ENCODE results near the gene PCIF1. TPM values are rescaled to one million over a fixed set of nuclear protein-coding genes. Genes with fewer than 3 reads are reported as not detected.

Gene PCIF1
- total RNA-seq, 1 donor from 2014 or later: 55.7 TPM

DNA sequence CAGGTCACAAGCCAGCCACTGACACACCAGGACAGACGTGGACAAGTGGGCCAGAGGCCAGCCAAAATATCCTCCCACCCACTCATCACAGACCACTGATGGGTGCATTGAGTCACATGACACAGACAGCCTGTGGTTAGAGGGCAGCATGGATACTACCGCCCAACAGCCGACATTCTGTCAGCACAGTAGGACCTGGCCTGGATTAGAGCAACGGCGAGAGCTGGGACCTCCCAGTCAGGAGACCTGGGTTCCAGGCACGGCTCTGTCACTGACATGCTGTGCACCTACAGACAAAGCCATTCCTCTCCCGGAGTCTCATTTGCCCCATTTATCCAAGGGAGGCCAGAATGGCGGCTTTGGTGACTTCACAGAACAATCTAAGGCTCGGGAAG, 29.5 kb downstream of the PCIF1 start:
- Mint-ChIP-seq H3K4me1 (peaks cover 23% of the 10 kb centered on the region), H3K4me3 (no peak overlapping the region), H3K36me3 (ENCODE audit: low read depth) (peaks cover 85% of the 10 kb centered on the region), H3K27me3 (no peaks in the 10 kb centered on the region), H3K27ac (no peak overlapping the region), H3K9me3 (no peaks in the 10 kb centered on the region)
- intact Hi-C loops (cut with micrococcal nuclease): no loop called here
- no peak for ATAC-seq (ENCODE audit: low read depth)
- ChIA-PET POLR2A (interaction anchor here (1.0 kb wide), 1 partner anchor 11 kb away, joined by 3 read pairs; no protein-coding TSS in a partner anchor), CTCF (interaction anchor here (4.5 kb wide), 1 partner anchor 165 kb away, joined by 26 read pairs; no protein-coding TSS in a partner anchor)
- TF ChIP-seq CTCF (IDR thresholded peaks at IDR 0.05): no peak
- no peak for DNase-seq

- no peaks in the 10 kb centered on the region for H3K27me3 Mint-ChIP-seq
- peaks cover 83% of the 10 kb centered on the region for H3K36me3 Mint-ChIP-seq (ENCODE audit: low read depth)
- H3K27ac Mint-ChIP-seq: peak overlapping the region; percentile 76
- POLR2A ChIA-PET: interaction anchor here (0.6 to 1.8 kb wide), 11 partner anchors 10 to 994 kb away, joined by 3 to 11 read pairs (median 3); partner anchors contain the start of genes CD40 and PCIF1
- peaks cover 33% of the 10 kb centered on the region for H3K4me1 Mint-ChIP-seq
- ATAC-seq (ENCODE audit: low read depth) (peak; percentile 74), DNase-seq (no peak)
- H3K4me3 Mint-ChIP-seq: peak overlapping the region; percentile 56
- CTCF ChIA-PET: interaction anchor here (0.6 to 1.7 kb wide), 6 partner anchors 22 to 442 kb away, joined by 3 to 8 read pairs (median 4); no protein-coding TSS in a partner anchor
- TF ChIP-seq CTCF (IDR thresholded peaks at IDR 0.05): no peak
- H3K9me3 Mint-ChIP-seq: no peaks in the 10 kb centered on the region
- intact Hi-C loops (cut with micrococcal nuclease): no loop called here
Measured at GRCh38 chr20:45965169-45966002, 30.9 kb downstream of the PCIF1 start.

- no peak for TF ChIP-seq CTCF (IDR thresholded peaks at IDR 0.05)
- CTCF ChIA-PET: no interaction called here
Measured at GRCh38 chr20:45967551-45968080, 33.1 kb downstream of the PCIF1 start.

GRCh38 chr20:45968081-45968671, 33.7 kb downstream of the PCIF1 start:
- no peak overlapping the region for H3K4me3 Mint-ChIP-seq
- POLR2A ChIA-PET: interaction anchor here (1.5 to 6.1 kb wide), 3 partner anchors 32 to 111 kb away, joined by 6 to 110 read pairs (median 9); partner anchors contain the start of genes ACOT8, PCIF1, ZSWIM1 and ZSWIM3

More at GRCh38 chr20:45967551-45968080, 33.1 kb downstream of the PCIF1 start:
- Mint-ChIP-seq H3K36me3 (ENCODE audit: low read depth) (peaks cover 77% of the 10 kb centered on the region), H3K27me3 (no peaks in the 10 kb centered on the region), H3K4me3 (no peak overlapping the region), H3K9me3 (peaks cover 2% of the 10 kb centered on the region), H3K4me1 (peaks cover 42% of the 10 kb centered on the region), H3K27ac (no peak overlapping the region)
- DNase-seq: no peak
- ATAC-seq (ENCODE audit: low read depth): no peak
- intact Hi-C loops (cut with micrococcal nuclease): no loop called here
- POLR2A ChIA-PET: interaction anchor here (6.1 kb wide), 1 partner anchor 31 kb away, joined by 110 read pairs; the partner anchor contains the start of gene PCIF1

More at GRCh38 chr20:45968081-45968671, 33.7 kb downstream of the PCIF1 start:
- H3K9me3 Mint-ChIP-seq: peaks cover 2% of the 10 kb centered on the region
- DNase-seq: no peak
- peaks cover 40% of the 10 kb centered on the region for H3K4me1 Mint-ChIP-seq
- H3K36me3 Mint-ChIP-seq (ENCODE audit: low read depth): peaks cover 71% of the 10 kb centered on the region
- no peak overlapping the region for H3K27ac Mint-ChIP-seq
- H3K27me3 Mint-ChIP-seq: no peaks in the 10 kb centered on the region
- no peak for ATAC-seq (ENCODE audit: low read depth)
- intact Hi-C loops (cut with micrococcal nuclease): no loop called here
- CTCF ChIA-PET: interaction anchor here (3.0 kb wide), 1 partner anchor 20 kb away, joined by 13 read pairs; no protein-coding TSS in a partner anchor
- no peak for TF ChIP-seq CTCF (IDR thresholded peaks at IDR 0.05)
